Gastrocnemius medialis (tissue), 4 donors: ENCODE results near the gene ZNF620.
"Not testable (repeated sequence)": the region's sequence is repeated elsewhere in the genome, so short reads cannot be mapped to it uniquely, and the experiment has no call there.

Experiments
- POLR2A ChIP-seq, 2 donors: fragments of 450-650 bp; IDR thresholded peaks; one replicate each; pipeline ENCODE4 v1.6.1; 2017; ENCODE audit warnings: antibody characterized with exemption in 2 of 2, mild to moderate bottlenecking in 2 of 2, moderate library complexity in 2 of 2
- TF ChIP-seq, protein P1 (sequence below), 5 experiments: fragments of 450-650 bp in 3 of 5; fragments of 200-600 bp in 2 of 5; sonication (generic) in 2 of 5; IDR thresholded peaks in 4 of 5; conservative IDR thresholded peaks in 1 of 5; 1 replicate in 4 of 5; 2 replicates in 1 of 5; pipeline ENCODE4 v1.5.1; 2016 to 2019; ENCODE audit warnings: antibody characterized with exemption in 5 of 5, mild to moderate bottlenecking in 3 of 5, moderate library complexity in 3 of 5

DNA sequence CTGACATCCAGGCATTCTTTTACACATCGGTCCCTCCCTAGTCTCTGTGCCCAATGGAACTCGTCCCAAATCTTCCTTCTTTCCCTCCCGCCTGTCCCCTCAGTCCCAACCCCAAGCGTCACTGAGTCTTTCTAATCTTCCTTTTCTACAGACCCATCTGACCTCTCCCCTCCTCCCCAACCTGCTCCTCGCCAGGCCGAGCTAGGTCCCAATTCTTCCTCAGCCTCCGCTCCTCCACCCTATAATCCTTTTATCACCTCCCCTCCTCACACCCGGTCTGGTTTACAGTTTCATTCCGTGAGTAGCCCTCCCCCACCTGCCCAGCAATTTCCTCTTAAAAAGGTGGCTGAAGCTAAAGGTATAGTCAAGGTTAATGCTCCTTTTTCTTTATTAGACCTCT, 56.6 kb downstream of the ZNF620 start:
- TF ChIP-seq, protein P1, sequence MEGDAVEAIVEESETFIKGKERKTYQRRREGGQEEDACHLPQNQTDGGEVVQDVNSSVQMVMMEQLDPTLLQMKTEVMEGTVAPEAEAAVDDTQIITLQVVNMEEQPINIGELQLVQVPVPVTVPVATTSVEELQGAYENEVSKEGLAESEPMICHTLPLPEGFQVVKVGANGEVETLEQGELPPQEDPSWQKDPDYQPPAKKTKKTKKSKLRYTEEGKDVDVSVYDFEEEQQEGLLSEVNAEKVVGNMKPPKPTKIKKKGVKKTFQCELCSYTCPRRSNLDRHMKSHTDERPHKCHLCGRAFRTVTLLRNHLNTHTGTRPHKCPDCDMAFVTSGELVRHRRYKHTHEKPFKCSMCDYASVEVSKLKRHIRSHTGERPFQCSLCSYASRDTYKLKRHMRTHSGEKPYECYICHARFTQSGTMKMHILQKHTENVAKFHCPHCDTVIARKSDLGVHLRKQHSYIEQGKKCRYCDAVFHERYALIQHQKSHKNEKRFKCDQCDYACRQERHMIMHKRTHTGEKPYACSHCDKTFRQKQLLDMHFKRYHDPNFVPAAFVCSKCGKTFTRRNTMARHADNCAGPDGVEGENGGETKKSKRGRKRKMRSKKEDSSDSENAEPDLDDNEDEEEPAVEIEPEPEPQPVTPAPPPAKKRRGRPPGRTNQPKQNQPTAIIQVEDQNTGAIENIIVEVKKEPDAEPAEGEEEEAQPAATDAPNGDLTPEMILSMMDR (IDR thresholded peaks at IDR 0.05 in 4 of 5, conservative IDR thresholded peaks at IDR 0.05 in 1 of 5) = not testable (repeated sequence)
- not testable (repeated sequence) for TF ChIP-seq POLR2A (IDR thresholded peaks at IDR 0.05)
